Measurements from ENCODE around the gene ZDHHC15.
"Not testable (repeated sequence)": the region's sequence is repeated elsewhere in the genome, so short reads cannot be mapped to it uniquely, and the experiment has no call there.

Gene ZDHHC15, protein sequence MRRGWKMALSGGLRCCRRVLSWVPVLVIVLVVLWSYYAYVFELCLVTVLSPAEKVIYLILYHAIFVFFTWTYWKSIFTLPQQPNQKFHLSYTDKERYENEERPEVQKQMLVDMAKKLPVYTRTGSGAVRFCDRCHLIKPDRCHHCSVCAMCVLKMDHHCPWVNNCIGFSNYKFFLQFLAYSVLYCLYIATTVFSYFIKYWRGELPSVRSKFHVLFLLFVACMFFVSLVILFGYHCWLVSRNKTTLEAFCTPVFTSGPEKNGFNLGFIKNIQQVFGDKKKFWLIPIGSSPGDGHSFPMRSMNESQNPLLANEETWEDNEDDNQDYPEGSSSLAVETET

DNA sequence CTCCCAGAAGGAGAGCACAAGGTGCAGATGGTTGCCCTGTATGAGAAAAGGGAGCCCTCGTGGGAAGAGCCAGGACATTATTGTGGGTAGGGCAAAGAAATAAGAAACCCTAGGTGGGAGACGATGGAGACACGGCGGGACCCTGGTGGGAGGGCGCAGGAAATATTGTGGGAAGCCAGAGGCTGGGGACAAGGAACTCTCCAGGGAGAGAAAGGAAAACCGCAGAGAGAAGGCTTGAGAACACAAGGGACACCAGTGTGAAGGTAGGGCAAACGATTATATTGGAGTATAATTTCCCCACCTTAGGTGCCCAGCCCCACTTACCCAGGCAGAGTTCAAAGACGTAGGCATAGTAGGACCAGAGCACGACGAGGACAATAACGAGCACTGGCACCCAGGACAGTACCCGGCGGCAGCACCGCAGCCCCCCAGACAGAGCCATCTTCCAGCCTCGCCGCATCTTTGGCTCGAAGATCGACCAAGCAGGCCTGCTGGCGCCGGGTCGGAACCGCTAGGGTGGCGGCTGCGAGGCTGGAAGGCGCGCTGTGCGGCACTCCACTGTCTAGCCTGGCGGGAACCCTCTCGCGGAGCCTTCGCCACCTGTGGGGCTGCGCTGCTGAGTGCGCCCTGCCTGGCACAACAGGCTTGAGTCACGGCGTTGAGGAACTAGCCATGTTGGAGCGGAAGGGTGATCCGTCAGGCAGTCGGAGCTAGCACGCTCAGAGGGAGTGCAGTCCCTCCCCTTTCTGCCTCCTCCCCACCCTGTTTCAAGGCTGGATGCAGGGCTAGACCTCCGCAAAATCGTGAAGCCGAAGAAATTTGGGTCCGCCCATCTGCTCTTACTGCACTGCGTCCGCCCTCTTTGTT lies at the start of gene ZDHHC15:
Gene ZDHHC15, minus strand, starts transcription at position 473 of the 867 bp plus-strand sequence. Its CDS starts 13 bp downstream, at position 460.
- DNase-seq (ENCODE audit: low read depth), result no peak

DNA sequence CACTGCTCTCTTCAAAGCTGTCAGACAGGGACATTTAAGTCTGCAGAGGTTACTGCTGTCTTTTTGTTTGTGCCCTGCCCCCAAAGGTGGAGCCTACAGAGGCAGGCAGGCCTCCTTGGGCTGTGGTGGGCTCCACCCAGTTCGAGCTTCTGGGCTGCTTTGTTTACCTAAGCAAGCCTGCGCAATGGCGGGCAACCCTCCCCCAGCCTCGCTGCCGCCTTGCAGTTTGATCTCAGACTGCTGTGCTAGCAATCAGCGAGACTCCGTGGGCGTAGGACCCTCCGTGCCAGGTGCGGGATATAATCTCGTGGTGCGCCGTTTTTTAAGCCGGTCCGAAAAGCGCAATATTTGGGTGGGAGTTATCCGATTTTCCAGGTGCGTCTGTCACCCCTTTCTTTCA lies 37.7 kb upstream of the ZDHHC15 start:
- not testable (repeated sequence) for DNase-seq (ENCODE audit: low read depth)

DNA sequence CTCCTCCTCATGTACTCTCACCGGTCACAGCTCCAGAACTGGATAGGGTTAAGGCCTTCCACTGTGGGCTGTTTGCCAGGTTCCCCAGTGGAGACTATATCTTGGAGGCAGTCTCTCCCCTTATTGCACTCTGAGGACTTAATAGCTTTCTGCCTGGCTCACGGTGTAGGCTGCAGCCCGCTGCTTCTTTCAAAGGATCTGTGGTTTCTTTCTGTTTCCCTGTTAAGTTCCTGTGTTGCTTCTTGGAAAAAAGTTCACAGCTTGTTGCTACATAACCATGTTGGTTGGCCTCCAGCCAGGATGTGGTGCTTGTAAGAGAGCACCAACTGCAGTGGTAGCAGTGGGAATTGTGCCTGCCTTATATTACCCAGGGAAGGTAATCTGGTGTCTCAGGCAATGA lies 24.9 kb upstream of the ZDHHC15 start:
- DNase-seq (ENCODE audit: low read depth), result no peak

DNA sequence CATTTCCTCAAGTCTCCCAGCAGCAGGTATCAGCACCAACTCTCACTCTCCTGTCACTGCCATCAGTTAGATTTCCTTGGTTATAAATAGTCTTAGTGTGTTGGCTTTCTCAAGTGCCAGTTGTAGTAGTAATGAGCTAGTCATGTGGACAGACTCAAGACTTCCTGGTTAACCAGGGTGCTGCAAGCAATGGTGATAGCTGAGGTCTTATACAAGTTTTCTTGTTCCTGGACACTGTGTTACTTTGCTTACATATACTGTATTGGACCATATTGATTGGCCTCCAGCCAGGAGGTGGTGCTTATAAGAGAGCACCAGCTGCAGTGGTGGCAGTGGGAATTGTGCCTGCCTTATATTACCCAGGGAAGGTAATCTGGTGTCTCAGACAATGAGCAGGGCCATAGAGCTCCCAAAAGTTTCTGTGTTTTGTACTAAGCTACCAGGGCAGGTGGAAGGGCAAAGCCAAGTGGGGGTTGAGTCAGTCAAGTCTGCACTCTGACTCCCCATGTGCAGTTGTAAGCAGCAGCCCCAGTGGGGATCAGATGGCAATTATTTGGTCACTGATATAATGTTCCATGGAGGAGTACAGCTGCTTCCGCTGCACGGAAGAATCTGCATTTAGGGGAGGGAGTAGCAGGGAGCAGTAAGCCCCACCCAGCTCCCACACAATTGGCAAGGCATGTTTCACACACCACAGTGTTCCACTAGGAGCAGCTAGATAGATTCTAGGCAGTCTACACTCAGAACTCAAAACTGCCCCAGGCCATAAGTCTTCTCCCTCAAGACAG lies 24.1 kb upstream of the ZDHHC15 start:
- no peak for DNase-seq (ENCODE audit: low read depth)

DNA sequence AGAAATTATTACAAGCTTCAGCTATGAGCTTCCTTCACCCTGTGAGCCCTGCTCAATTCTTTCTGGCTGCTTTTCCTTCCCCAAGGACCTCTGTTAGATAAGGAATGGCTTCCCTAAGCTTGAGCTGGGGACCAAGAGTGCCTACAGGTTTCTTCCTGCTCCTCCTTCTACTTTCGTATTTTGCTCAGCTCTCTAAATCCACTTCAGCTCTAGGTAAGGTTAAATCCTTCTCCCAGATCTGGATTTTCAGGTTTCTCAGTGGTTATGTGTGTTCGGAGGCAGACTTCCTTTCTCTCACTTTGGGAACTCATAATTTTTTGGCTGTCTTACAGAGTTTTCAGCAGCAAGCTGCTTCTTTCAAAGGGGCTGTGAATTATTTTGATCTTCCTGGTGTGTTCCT lies 21.9 kb upstream of the ZDHHC15 start:
- no peak for DNase-seq (ENCODE audit: low read depth)

DNA sequence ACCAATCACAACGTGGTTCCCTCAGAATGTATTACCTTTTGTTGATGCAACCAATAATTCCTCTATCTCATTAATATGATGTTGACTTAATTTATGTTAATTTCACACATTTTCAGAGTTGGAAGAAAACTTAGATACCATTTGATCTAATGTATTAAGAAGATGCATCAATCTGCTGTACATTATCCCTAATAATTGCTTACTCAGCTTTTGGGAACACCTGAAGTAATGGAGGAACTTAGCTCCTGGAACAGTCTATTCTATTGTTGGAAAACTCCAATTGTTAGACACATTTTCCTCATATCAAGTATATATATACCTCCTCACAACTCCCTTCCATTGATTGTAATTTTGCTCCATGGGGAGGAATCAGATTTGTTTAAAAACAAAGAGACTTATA lies 38.9 kb downstream of the ZDHHC15 start:
- DNase-seq (ENCODE audit: low read depth), result no peak

DNA sequence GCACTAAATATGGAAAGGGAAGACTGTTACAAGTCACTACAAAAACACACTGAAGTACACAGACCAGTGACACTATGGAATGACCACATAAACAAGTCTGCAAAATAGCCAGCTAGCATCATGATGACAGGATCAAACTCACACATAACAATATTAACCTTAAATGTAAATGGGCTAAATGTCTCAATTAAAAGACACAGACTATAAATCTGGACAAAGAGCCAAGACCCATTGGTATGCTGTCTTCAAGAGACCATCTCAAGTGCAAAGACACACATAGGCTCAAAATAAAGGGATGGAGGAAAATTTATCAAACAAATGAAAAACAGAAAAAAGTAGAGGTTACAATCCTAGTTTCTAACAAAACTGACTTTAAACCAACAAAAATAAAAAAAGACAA lies 61.1 kb downstream of the ZDHHC15 start:
- not testable (repeated sequence) for DNase-seq (ENCODE audit: low read depth)

DNA sequence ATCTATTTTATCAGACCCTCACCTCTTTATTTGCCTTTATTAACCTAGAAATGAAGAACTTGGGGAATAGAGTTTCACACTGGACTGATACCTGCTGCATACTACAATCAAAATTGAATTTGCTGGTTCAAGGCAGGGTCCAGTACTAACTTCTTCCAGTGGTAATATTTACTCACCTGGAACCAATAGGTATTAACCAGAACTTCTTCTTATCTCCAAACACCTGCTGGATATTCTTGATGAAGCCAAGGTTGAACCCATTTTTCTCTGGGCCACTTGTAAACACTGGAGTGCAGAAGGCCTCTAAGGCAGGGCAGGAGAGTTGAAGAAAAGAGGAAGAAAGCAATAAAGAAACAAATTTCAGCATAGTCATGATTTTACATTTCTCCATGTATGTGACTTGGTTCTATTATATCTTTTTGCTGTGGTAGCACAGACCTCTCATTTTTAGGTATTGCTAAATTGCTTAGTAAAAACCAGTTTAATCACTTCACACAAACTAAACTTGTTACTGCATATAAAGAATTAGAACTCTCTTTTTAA lies 101.1 kb downstream of the ZDHHC15 start:
- no peak for DNase-seq (ENCODE audit: low read depth)

DNA sequence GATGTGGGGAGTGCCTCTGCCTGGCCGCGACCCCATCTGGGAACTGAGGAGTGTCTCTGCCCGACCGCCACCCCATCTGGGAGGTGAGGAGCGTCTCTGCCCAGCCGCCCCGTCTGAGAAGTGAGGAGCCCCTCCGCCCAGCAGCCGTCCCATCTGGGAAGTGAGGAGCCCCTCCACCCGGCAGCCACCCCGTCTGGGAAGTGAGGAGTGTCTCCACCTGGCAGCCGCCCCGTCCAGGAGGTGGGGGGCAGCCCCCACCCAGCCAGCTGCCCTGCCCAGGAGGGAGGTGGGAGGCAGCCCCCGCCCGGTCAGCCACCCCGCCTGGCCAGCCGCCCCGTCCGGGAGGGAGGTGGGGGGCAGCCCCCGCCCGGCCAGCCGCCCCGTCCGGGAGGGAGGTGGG lies 115.7 kb downstream of the ZDHHC15 start:
- DNase-seq (ENCODE audit: low read depth), result not testable (repeated sequence)

DNA sequence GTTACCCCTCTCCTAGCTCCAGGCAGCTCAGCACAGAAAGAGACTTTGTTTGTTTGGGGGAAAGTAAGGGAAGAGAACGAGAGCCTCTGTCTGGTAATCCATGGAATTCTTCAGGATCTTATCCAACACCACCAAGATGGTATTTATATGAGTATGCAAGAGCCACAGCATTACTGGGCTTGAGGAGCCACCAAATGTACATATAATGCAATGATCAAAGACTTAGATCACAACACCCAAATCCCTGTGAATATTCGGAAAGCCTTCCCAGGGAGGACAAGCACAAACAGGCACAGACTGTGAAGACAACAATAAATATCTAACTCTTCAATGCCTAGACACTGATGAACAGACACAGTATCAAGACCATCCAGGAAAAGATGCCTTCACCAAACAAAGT lies 132.4 kb downstream of the ZDHHC15 start:
- DNase-seq (ENCODE audit: low read depth), result no peak

DNA sequence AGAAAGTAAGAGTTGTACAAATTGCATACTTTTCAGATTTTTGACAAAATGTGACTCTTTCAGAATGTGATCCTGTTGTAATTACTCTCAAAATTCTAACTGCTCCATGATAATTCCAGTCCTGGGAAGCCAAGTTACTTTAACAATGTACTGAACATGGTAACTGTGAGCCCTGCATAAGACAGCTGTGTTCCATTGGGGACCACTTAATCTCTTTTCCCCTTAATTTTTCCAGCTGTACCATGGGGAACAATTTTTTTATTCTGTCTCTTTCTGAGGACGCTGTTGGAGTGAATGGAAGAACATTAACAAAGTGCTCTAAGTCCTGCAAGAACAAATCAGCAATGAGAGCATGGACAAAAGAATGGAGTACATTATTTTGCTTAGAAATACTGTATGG lies 153.1 kb downstream of the ZDHHC15 start:
- no peak for DNase-seq (ENCODE audit: low read depth)

DNA sequence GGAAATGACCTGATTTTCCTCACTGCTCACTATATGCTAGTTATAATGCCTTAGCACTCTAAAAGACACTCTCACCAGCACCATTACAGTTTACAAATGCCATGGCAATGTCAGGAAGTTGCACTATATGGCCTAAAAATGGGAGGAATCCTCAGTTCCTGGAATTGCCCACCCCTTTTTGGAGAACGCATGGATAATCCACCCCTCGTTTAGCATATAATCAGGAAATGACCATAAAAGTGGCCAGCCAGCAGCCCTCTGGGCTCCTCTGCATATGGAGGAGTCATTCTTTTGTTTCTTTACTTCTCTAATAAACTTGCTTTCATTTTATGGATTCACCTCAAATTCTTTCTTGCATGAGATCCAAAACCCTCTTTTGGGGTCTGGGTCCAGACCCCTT lies 156.0 kb downstream of the ZDHHC15 start:
- DNase-seq (ENCODE audit: low read depth), result no peak

DNA sequence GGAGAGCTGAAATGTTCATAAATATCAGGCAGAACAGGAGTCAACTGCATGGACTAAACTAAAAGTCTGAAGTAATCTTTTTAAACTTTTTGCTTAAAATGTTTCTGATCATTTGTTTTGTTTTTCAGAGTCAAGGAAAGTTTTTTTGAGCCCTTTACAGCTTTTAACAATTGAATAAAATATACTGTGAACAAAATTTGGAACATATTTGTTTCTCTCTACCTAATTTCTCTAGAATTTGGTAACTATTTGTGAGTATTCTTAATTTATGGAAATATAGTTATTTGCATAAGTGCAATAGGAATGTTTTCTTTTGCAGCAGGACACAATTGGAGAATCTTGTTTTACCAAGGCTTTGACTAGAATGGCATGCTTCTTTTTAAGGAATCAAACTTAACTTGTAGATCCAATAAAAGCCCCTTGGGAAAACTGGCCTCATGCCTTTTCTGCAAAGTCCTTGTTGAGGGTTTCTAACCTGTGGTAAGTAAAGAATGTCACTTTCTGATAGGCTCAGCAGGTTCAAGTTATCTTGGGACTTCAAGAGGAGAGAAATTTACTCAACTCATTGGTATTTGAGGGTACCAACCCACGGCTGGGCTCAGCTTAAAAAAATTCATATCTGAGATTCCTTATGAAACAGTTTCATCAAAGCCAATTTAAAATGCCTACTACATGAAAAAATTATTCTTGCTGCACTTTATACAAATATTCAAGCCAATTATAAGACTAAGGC lies 157.4 kb downstream of the ZDHHC15 start:
- DNase-seq (ENCODE audit: low read depth), result no peak

DNA sequence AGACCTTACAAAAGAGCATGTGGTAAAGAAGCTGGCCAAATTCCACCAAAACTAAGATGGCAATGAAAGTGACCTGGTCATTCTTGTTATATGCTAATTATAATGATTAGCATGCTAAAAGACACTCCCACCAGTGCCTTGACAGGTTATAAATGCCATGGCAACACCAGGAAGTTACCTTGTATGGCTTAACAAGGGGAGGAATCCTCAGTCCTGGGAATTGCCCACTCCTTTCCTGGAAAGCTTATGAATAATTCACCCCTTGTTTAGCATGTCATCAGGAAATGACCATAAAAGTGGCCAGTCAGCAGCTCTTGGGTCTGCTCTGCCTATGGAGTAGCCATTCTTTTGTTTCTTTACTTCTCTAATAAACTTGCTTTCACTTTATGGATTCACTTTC lies 161.0 kb downstream of the ZDHHC15 start:
- no peak for DNase-seq (ENCODE audit: low read depth)

DNA sequence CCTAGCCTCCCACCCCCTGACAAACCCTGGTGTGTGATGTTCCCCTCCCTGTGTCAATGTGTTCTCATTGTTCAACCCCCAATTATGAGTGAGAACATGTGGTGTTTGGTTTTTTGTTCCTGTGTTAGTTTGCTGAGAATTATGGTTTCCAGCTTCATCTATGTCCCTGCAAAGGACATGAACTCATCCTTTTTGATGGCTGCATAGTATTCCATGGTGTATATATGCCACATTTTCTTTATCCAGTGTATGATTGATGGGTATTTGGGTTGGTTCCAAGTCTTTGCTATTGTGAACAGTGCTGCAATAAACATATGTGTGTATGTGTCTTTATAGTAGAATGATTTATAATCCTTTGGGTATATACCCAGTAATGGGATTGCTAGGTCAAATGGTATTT lies 174.2 kb downstream of the ZDHHC15 start:
- DNase-seq (ENCODE audit: low read depth), result not testable (repeated sequence)

DNA sequence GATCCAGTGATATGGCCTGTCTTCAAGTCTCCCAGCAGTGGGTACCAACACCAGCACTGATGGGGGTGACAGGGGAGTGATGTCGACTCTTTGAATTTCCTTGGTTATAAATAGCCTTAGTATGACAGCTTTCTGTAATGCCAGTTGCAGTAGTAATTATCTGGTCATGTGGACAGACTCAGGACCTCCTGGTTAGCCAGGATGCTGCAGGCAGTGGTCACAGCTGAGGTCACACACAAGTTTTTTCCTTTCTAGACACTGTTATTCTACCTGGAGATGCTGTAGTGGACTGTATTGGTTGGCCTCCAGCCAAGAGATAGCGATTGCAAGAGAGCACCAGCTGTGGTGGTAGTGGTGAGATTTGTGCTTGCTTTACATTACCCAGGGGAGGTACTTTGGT lies 185.3 kb downstream of the ZDHHC15 start:
- no peak for DNase-seq (ENCODE audit: low read depth)

DNA sequence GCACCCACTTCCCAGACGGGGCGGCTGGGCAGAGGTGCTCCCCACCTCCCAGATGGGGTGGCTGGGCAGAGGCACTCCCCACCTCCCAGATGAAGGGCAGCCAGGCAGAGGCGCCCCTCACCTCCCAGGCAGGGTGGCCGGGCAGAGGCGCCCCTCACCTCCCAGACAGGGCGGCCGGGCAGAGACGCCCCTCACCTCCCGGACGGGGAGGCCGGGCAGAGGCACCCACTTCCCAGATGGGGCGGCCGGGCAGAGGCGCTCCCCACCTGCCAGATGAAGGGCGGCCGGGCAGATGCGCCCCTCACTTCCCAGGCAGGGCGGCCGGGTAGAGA lies 187.7 kb downstream of the ZDHHC15 start:
- DNase-seq (ENCODE audit: low read depth), result no peak

DNA sequence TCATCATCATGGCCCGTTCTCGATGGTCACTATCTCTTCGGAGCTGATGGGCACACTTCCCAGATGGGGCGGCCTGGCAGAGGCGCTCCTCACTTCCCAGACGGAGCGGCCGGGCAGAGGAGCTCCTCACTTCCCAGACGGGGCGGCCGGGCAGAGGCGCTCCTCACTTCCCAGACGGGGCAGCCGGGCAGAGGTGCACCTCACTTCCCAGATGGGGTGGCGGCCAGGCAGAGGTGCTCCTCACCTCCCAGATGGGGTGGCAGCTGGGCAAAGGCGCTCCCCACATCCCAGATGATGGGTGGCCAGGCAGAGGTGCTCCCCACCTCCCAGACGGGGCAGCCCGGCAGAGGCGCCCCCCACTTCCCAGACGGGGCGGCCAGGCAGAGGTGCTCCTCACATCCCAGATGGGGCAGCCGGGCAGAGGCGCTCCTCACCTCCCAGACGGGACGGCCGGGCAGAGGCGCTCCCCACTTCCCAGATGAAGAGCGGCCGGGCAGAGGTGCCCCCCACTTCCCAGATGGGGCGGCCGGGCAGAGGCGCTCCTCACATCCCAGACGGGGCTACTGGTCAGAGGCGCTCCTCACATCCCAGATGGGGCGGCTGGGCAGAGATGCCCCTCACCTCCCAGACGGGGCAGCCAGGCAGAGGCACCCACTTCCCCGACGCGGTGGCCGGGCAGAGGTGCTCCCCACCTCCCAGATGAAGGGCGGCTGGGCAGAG lies 188.3 kb downstream of the ZDHHC15 start:
- not testable (repeated sequence) for DNase-seq (ENCODE audit: low read depth)

DNA sequence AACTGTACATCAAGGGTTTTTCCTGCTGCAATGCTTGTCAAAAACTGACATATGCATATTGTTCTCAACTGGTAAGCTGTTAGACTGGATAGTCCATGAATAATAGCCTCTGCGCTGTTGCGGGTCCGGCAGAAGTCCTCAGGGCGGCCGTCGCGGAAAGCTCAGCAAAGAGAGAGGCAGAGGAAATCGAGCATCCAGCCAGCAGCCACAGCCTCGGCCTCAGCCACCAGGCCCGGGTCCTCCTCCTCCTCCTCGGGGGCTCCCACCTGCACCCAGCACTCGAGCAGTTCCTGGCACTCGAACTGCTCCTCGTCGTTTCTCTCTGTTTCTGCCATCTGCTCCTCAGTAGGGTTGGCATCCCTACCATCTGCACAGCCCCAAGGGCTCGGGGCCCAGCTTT lies 195.2 kb downstream of the ZDHHC15 start:
- no peak for DNase-seq (ENCODE audit: low read depth)
